MG63 (cell line): ENCODE results near the gene PIAS1. TPM values are rescaled to one million over a fixed set of nuclear protein-coding genes. Genes with fewer than 3 reads are reported as not detected.
"Not testable (repeated sequence)": the region's sequence is repeated elsewhere in the genome, so short reads cannot be mapped to it uniquely, and the experiment has no call there.

Experiments used
- DNase-seq: peaks from one replicate; pipeline ENCODE4 v3.0.0-alpha.2; 2020
- H3K27me3 ChIP-seq: fragments of 250-450 bp; sonication (Bioruptor Pico); 2 replicates; pipeline ENCODE4 v1.5.1; 2020; ENCODE audit warnings: mild to moderate bottlenecking, moderate library complexity
- H3K36me3 ChIP-seq: fragments of 250-450 bp; sonication (Bioruptor Pico); 2 replicates; pipeline ENCODE4 v1.5.1; 2020; ENCODE audit warnings: mild to moderate bottlenecking, moderate library complexity
- H3K4me3 ChIP-seq: fragments of 250-450 bp; sonication (Bioruptor Pico); 2 replicates; pipeline ENCODE4 v1.5.1; 2020; ENCODE audit warnings: mild to moderate bottlenecking, moderate library complexity
- H3K9me3 ChIP-seq: fragments of 250-450 bp; sonication (Bioruptor Pico); 2 replicates; pipeline ENCODE4 v1.5.1; 2020; ENCODE audit warnings: mild to moderate bottlenecking, moderate library complexity
- total RNA-seq: library from RNA; depleted of rRNA; stranded (reverse); fragments of >200 nt; shearing (Covaris generic); gene quantifications from 2 replicates; pipeline ENCODE4 v1.2.3, GENCODE V29; 2014; ENCODE audit warnings: low replicate concordance

Gene PIAS1
- total RNA-seq, 1 experiment from 2014 or later: 30.4 TPM

DNA sequence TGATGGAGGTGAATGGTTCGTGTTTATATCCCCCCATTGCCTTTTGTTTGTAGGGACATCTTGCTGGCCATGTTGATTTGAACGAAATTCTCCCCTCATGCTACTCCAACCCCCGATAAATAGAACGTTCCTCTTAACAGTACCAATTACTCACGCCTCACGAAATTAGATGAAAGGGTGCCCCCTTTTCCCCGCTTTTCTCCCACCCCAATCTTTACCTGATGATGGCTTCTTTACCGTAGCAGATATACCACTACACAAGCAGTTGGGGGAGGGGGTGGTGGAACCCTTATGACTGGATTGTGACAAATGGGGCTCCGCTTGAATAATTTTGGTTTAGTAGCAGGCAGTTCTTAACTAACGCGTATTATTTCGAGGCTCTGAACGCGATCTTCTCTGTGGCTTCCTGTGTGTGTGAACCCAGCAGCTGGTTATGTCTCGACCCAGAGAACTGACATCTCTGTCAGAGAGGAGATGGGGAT lies 1.1 kb downstream of the PIAS1 start:
- Histone ChIP-seq H3K9me3 (no peaks in the 10 kb centered on the region), H3K4me3 (peak overlapping the region; percentile 91), H3K36me3 (no peaks in the 10 kb centered on the region), H3K27me3 (no peaks in the 10 kb centered on the region)
- peak; percentile 25 for DNase-seq

- no peak for DNase-seq
- H3K4me3 ChIP-seq: peak overlapping the region; percentile 91
These were observed 2.2 kb downstream of the PIAS1 start for GRCh38 chr15:68056097-68056865.

DNA sequence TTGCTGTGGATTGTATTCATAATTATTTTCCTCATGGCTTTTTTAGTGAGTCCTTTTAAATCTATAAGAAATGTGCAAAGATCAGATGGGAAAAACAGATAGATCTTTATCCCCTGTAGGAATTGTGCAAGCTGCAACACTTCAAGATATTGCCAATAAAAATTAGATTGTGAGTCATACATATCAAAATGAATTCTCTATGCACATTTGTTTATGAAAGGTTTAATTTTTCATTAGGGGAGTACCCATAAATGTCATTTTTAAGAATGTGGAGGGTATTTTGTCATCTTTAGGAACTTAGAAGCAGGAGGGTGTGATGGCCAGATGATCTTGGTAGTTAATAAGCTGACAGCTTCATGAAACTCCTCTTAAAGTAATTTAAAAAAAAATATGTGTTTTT lies 2.9 kb downstream of the PIAS1 start:
- no peak overlapping the region for H3K4me3 ChIP-seq
- DNase-seq: no peak

More at GRCh38 chr15:68056097-68056865, 2.2 kb downstream of the PIAS1 start:
- H3K9me3 ChIP-seq: no peaks in the 10 kb centered on the region
- H3K36me3 ChIP-seq: no peaks in the 10 kb centered on the region
- no peaks in the 10 kb centered on the region for H3K27me3 ChIP-seq

DNA sequence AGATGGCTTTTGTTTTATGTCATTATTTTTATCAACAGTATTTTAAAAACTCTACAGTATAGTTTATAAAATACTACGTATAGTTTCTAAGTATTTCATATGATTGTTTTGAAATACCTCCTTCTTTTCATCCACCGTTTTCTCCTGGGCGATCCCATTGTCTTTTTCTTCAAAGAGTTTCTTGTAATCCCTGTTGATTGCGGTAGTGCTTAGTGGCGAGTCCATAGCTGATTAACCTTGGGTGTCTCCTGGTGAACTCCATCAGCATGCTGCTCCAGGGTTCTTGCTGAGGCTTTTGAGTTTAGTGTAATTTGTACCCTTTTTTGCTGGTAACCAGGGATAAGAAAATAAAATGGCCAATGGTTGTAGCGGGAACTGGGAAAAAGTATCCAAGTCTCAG lies 3.6 kb downstream of the PIAS1 start:
- DNase-seq: no peak

More for the DNA sequence above, 2.9 kb downstream of the PIAS1 start:
- Histone ChIP-seq H3K36me3 (no peaks in the 10 kb centered on the region), H3K27me3 (no peaks in the 10 kb centered on the region), H3K9me3 (no peaks in the 10 kb centered on the region)

GRCh38 chr15:68058970-68059369 lies 4.9 kb downstream of the PIAS1 start:
- not testable (repeated sequence) for H3K9me3 ChIP-seq, DNase-seq, H3K4me3 ChIP-seq, H3K36me3 ChIP-seq, H3K27me3 ChIP-seq

More for the DNA sequence above, 3.6 kb downstream of the PIAS1 start:
- Histone ChIP-seq H3K9me3 (no peaks in the 10 kb centered on the region), H3K27me3 (no peaks in the 10 kb centered on the region), H3K4me3 (no peak overlapping the region), H3K36me3 (no peaks in the 10 kb centered on the region)

GRCh38 chr15:68059630-68060029 lies 5.5 kb downstream of the PIAS1 start:
- H3K27me3 ChIP-seq: no peaks in the 10 kb centered on the region
- H3K9me3 ChIP-seq: no peaks in the 10 kb centered on the region
- H3K36me3 ChIP-seq: no peaks in the 10 kb centered on the region
- H3K4me3 ChIP-seq: no peak overlapping the region
- DNase-seq: no peak

- Histone ChIP-seq H3K4me3 (no peak overlapping the region), H3K36me3 (no peaks in the 10 kb centered on the region), H3K27me3 (no peaks in the 10 kb centered on the region), H3K9me3 (no peaks in the 10 kb centered on the region)
- DNase-seq: no peak
These were observed 7.1 kb downstream of the PIAS1 start for GRCh38 chr15:68061171-68061570.

DNA sequence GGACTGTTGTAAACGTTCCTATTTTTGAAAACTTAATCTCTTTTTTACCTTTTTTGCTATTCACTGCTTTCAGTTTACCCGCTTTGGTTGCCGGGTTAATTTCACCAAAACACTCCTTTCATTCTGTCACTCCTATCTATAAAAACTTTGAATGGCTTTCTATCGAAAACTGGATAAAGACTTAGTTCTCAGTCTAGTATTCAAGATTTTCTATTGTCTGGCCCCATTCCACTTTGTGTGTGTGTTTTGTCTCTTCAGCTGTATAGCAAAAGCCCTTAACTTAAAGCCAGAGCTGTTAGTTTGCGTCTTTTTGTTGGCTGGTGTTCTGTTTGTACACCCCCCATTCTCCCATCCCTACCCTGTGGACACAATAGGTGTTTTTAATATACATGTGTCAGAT lies 7.5 kb downstream of the PIAS1 start:
- no peak for DNase-seq
- Histone ChIP-seq H3K9me3 (no peaks in the 10 kb centered on the region), H3K4me3 (no peak overlapping the region)

GRCh38 chr15:68062214-68062613 lies 8.1 kb downstream of the PIAS1 start:
- DNase-seq: no peak
- Histone ChIP-seq H3K36me3 (peaks cover 3% of the 10 kb centered on the region; the same call in 1 of the 2 replicates), H3K9me3 (no peaks in the 10 kb centered on the region), H3K27me3 (no peaks in the 10 kb centered on the region), H3K4me3 (no peak overlapping the region)

More for the DNA sequence above, 7.5 kb downstream of the PIAS1 start:
- peaks cover 3% of the 10 kb centered on the region; the same call in 1 of the 2 replicates for H3K36me3 ChIP-seq
- H3K27me3 ChIP-seq: no peaks in the 10 kb centered on the region

DNA sequence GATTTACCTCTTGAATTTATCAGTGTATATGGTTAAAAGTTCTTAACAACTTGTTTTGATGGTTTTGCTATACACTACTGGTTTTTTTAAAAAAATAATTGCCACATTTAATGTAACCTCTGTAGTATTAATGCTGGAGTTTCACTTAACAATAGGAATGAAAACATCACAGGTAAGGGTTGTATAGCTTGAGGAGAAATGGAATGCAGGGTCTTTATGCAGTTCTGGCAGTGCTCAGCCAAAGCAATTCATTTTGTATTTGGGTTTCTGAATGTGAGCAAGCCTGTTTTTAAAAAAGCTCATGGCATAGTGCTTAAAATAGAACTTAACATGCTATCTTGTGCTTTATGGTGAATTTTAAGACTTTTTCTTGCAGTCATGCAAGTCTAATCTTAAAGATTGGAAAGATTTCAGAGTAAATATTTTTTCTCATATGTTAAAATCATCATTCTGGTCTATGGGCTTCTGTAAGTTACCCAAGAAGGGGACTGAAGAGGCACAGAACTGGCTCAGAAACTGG lies 8.9 kb downstream of the PIAS1 start:
- no peak for DNase-seq
- Histone ChIP-seq H3K4me3 (no peak overlapping the region), H3K27me3 (no peaks in the 10 kb centered on the region), H3K36me3 (peaks cover 3% of the 10 kb centered on the region; the same call in 1 of the 2 replicates), H3K9me3 (no peaks in the 10 kb centered on the region)

GRCh38 chr15:68063606-68064005 lies 9.5 kb downstream of the PIAS1 start:
- no peak overlapping the region for H3K4me3 ChIP-seq
- H3K36me3 ChIP-seq: peaks cover 3% of the 10 kb centered on the region; the same call in 1 of the 2 replicates
- DNase-seq: no peak
- H3K27me3 ChIP-seq: no peaks in the 10 kb centered on the region
- no peaks in the 10 kb centered on the region for H3K9me3 ChIP-seq

DNA sequence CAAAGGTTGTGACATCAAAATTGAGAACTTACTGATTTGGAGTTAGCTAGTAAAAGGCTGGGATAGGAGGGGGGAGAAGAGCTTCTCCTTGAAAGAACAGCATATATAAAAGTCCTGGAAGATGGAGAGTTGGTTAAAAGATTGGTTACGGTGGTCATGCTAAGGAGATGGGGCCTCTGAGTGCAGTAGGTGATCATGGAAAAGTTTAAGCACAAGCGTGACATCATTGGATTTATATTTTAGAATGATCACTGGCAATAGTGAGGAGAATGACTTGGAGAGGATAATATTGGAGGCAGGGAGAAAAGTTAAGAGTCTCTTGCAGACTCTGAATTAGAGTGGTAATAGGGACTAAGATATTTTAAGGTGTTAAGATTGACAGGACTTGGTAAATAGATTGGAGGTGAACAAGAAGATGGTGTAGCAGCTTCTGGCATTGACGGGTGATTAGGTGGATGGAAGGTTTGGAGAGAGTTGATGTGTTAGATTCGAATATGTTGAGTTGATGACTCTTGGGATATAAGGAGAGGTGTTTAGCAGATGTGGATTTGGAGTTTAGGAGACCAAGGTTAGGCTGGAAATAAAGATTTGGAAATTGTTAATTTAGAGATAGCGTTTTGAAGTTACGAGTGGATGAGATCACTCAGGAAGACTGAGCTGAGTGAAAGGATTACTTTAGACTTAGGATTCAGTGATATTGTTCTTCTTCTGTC lies 19.6 kb downstream of the PIAS1 start:
- Histone ChIP-seq H3K9me3 (no peaks in the 10 kb centered on the region), H3K4me3 (no peak overlapping the region), H3K36me3 (no peaks in the 10 kb centered on the region), H3K27me3 (no peaks in the 10 kb centered on the region)
- no peak for DNase-seq

DNA sequence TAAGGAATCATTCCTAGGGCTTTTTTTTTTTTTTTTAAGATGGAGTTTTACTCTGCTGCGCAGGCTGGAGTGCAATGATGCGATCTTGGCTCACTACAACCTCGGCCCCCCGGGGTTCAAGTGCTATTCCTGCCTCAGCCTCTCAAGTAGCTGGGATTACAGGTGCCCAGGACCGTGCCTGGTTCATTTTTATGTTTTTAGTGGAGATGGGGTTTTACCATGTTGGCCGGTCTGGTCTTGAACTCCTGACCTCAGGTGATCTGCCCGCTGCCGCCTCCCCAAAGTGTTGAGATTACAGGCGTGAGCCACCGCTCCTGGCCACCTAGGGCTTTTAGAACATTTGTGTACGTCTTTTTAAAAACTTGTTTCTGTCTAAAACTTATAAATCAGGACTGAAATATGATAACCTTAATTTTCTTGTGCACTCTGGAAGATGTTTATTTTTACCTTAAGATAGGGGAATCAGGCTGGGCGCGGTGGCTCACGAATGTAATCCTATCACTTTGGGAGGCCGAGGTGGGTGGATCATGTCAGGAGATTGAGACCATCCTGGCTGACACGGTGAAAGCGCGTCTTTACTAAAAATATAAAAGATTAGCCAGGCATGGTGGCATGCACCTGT lies 21.8 kb downstream of the PIAS1 start:
- DNase-seq: no peak
- H3K9me3 ChIP-seq: no peaks in the 10 kb centered on the region
- no peak overlapping the region for H3K4me3 ChIP-seq
- no peaks in the 10 kb centered on the region for H3K27me3 ChIP-seq
- peaks cover 2% of the 10 kb centered on the region; the same call in 1 of the 2 replicates for H3K36me3 ChIP-seq

DNA sequence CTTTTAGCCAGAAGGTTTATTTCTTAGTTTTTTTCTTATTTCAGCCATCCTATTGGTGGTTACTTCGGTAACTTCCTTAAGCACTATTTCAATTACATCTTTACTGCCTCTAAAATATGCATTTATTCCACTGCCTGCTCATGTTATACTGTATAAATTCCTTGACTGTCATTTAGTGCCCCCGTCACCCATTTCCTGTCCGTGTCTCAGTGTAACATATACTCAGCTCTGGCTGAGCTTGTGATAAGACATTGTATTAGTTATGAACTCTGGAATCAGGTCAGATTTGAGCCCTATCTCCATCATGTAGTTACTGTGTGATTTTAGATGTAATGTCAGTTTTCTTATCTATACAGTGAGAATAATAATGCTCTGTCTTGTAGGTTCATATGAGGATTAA lies 24.2 kb downstream of the PIAS1 start:
- H3K36me3 ChIP-seq: peaks cover 2% of the 10 kb centered on the region; the same call in 1 of the 2 replicates
- no peaks in the 10 kb centered on the region for H3K27me3 ChIP-seq
- H3K4me3 ChIP-seq: no peak overlapping the region
- no peak for DNase-seq
- H3K9me3 ChIP-seq: no peaks in the 10 kb centered on the region

DNA sequence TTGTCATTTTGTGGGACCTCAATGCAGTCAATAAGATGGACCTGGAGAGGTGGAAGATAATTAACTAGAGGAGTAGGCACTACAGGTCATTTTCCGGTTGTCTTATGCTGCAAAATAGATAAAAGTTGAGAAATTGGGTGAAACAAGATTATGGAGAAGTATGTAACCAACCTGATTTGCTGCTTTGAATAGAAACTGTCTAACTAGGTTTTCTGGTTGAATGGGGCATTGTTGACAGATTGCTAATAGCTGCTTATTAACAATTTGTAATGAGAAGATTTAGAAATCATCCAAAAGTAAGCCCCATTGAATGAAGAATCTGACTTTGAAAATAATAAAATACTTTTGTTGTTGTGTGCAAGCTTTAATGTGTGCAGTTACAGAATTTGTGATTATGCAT lies 26.2 kb downstream of the PIAS1 start:
- Histone ChIP-seq H3K9me3 (no peaks in the 10 kb centered on the region), H3K4me3 (no peak overlapping the region), H3K36me3 (peaks cover 2% of the 10 kb centered on the region; the same call in 1 of the 2 replicates), H3K27me3 (no peaks in the 10 kb centered on the region)
- no peak for DNase-seq

DNA sequence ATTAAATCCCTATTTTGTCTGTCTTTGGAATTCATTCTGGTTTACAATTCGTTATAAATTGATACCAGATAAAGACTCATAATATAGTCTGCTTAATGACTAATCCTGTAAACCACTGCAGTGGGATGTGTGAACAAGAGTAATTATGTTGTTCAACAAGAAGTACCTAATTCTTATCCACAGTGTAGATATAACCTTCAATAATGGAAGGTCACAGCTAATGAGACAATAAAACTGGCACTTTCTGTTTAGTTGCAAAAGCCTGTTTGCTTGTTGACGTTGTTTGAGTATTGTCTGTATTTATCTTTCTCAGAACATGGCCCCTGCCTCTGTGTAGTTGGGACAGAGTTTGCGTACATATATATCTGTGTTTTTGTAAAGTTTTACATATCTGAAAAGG lies 26.7 kb downstream of the PIAS1 start:
- Histone ChIP-seq H3K9me3 (no peaks in the 10 kb centered on the region), H3K4me3 (no peak overlapping the region), H3K36me3 (peaks cover 2% of the 10 kb centered on the region; the same call in 1 of the 2 replicates), H3K27me3 (no peaks in the 10 kb centered on the region)
- DNase-seq: no peak
